OCI-LY1 (cell line): Measurements from ENCODE around the gene ROBO1.

Source experiments
- CTCF ChIP-seq: fragments of 200-600 bp; sonication (generic), shearing (Covaris generic); IDR thresholded peaks from 2 replicates; pipeline ENCODE4 v1.5.1; 2017; ENCODE audit warnings: mild to moderate bottlenecking, antibody characterized with exemption, low read length, moderate library complexity, mixed read lengths
- EZH2 ChIP-seq: fragments of 200-600 bp; sonication (generic), shearing (Covaris generic); IDR thresholded peaks from 2 replicates; pipeline ENCODE4 v1.8.0; 2017; ENCODE audit warnings: borderline replicate concordance, mixed run types, mild to moderate bottlenecking, antibody characterized with exemption, low read length, moderate library complexity, mixed read lengths

- TF ChIP-seq CTCF (no peak), EZH2 (no peak)
These were observed 216.4 kb downstream of the ROBO1 start for GRCh38 chr3:79551321-79551892.
